Sigmoid colon (tissue), 4 donors: ENCODE measurements around the gene ENO2.

Source experiments
- CTCF ChIP-seq, 4 experiments: fragments of 450-650 bp in 3 of 4; fragments of 200-600 bp in 1 of 4; IDR thresholded peaks; one replicate each; pipeline ENCODE4 v1.5.1; 2016 to 2019; ENCODE audit warnings: antibody characterized with exemption in 4 of 4, mild to moderate bottlenecking in 3 of 4, moderate library complexity in 2 of 4
- EP300 ChIP-seq, 4 donors: sonication (generic); formaldehyde crosslinking; IDR thresholded peaks; one replicate each; pipeline ENCODE4 v1.6.1; 2017; ENCODE audit warnings: antibody characterized with exemption in 4 of 4
- POLR2A ChIP-seq, 2 donors: fragments of 450-650 bp; IDR thresholded peaks; one replicate each; pipeline ENCODE4 v1.6.1; 2016; ENCODE audit warnings: antibody characterized with exemption in 2 of 2, mild to moderate bottlenecking in 2 of 2, moderate library complexity in 2 of 2

- TF ChIP-seq CTCF (IDR thresholded peaks at IDR 0.05) = no peak
- TF ChIP-seq POLR2A (IDR thresholded peaks at IDR 0.05) = no peak
- no peak for TF ChIP-seq EP300 (IDR thresholded peaks at IDR 0.05)
Observed at GRCh38 chr12:6948873-6949594, 34.7 kb downstream of the ENO2 start.
